ENCODE data around the gene SCGB1D4.

Gene SCGB1D4

DNA sequence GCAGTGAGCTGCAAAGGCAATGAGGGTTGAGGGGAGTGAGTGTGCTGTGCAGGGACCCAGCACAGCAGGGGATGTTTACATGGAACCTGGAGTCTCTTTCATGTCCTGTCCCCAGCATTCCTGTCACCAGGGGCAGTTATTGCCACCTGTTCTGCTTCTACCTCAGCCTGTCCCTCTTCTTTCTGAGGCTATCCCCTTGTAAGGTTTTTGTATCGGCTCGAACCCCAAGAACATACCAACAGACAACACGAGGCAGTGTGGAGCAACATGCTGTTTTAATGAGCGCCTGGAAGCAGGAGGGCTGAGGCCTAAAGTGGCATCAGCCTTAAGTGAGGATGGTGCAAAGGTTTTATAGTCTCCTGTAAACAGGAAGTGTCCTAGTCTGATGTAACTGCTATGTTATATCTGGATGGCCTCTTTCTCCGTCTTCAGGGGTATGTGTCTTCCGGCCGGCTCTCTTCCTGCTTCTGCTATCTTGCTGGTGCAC lies 25.0 kb downstream of the SCGB1D4 start:
- DNase-seq (ENCODE audit: low read depth, low spot score): peak; percentile 44

DNA sequence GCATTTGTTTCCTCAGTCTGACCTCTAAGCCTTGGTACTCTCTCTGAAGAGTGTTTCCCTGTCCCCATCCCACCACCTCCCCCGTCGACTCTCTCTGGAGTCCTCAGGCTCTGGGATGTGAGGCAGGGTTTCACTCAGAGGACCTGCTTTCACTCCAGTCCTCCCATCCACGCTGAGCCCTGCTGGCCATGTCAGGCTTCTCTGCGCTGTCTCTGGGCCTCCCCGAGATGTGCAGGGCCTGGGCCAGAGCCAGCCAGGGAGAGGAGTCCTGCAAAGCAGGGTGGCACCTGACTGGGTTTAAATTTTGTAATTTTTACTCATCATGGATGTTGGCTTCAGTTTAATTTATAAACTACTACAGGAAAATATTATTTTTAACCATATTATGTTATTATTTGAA lies 25.6 kb downstream of the SCGB1D4 start:
- no peak for DNase-seq (ENCODE audit: low read depth, low spot score)

- DNase-seq (ENCODE audit: low read depth, low spot score): peak; percentile 5
These were observed 29.1 kb downstream of the SCGB1D4 start, which contains the start of gene SCGB2A2 for GRCh38 chr11:62269654-62270278. SCGB2A2 (plus strand) TSS chr11:62270158; CDS start chr11:62270217, 59 bp downstream.

- no peak for DNase-seq (ENCODE audit: low read depth, low spot score)
These were observed 31.3 kb downstream of the SCGB1D4 start for GRCh38 chr11:62267576-62267975.

DNA sequence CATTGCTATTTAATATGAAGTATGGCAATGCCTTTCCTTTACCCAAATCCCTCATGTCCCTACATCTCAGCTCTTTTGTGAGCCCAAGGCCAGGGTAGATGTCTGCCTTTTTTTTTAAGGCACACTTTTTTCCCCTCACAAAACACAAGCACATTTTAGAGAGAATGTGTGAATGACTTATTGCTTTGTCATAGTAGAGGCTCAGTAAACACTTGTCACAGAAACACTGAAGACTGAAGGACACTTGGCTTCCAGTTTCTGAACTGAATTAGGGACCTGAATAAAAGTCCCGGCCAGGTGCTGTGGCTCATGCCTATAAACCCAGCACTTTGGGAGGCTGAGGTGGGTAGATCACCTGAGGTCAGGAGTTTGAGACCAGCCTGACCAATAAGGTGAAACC lies 31.8 kb downstream of the SCGB1D4 start:
- DNase-seq (ENCODE audit: low read depth, low spot score): no peak

DNA sequence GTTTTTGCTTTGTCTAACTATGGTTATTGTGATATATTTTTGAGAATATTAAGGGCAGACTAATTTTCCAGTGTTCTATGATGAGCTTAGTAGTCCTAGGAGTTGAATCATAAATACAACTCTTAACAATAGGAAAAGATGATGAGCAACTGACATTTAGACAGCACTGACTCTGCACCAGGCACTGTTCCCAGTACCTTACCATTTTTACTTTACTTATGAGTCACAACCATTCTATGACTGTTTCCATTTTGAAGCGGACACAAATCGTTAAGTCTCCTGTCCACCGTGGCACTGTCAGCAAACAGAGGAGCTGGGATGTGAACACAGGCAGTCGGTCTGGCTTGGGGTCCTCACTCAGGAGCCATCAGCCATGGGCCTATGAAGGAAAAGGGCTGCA lies 32.3 kb downstream of the SCGB1D4 start:
- no peak for DNase-seq (ENCODE audit: low read depth, low spot score)

DNA sequence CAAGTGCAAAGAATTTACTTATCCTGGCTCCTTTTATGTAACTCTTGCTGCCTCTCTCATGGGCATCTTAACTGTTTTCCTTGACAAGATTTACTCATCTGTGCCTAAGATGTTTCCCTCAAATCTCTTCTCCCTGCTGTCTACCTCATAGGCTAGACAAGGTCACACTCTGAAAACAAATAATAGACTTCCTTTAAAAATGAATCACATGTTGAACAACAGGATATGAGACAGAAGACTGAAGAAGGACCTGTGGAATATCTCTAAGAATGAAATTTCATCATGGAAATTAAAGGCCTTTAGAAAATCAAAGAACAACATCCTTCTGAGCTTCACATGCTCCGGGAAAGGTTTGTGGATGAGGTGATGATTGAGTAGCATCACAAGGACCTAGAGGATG lies 34.9 kb downstream of the SCGB1D4 start:
- DNase-seq (ENCODE audit: low read depth, low spot score): no peak

- no peak for DNase-seq (ENCODE audit: low read depth, low spot score)
These were observed 38.5 kb downstream of the SCGB1D4 start for GRCh38 chr11:62260261-62260953.

- DNase-seq (ENCODE audit: low read depth, low spot score): no peak
These were observed 42.6 kb downstream of the SCGB1D4 start for GRCh38 chr11:62256281-62256680.

DNA sequence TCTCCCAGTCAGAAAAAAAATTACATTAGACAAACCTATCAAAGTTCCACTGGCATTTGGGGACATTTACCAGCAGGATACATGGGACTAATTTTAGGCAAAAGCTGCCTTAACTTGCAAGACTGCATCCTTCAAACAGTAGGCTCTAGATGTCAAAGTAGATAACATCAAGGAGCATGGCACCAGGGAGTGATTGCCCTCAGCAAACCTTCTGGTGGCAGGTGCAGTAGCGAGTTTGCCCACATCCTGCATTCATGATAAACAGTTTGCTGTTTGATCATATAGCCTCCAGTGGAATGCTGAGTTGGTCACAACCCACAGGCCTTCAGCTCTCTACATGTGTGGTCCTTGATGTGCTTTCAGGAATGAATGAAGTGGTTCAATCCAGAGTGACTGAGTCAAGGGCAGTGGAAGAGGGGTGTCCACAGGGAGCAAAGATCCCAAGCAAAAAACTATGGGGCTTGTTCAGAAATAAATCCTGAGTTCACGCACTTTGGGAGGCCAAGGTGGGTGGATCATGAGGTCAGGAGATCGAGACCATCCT lies 44.8 kb downstream of the SCGB1D4 start:
- no peak for DNase-seq (ENCODE audit: low read depth, low spot score)

- DNase-seq (ENCODE audit: low read depth, low spot score): no peak
These were observed 47.2 kb downstream of the SCGB1D4 start for GRCh38 chr11:62251698-62252097.
